ENCODE data around the gene CD46.

DNA sequence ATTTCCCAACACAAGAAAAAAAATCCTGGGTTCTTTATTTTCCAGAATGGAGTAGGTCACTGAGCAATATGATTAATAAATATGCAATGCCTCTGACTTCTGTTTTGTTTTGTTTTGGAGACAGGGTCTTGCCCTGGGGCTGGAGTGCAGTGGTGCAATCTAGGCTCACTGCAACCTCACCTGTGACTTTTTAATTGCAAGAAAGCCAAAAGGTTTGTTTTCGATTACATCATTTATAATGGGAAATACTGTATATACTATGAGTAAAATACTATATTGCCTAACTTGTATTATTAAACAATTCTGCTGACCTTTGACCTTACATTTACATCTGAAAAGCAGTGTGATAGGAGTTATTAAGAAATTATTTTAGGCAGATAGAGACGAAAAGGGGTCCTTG lies 11.6 kb upstream of the CD46 start:
- TF ChIP-seq, protein P1, sequence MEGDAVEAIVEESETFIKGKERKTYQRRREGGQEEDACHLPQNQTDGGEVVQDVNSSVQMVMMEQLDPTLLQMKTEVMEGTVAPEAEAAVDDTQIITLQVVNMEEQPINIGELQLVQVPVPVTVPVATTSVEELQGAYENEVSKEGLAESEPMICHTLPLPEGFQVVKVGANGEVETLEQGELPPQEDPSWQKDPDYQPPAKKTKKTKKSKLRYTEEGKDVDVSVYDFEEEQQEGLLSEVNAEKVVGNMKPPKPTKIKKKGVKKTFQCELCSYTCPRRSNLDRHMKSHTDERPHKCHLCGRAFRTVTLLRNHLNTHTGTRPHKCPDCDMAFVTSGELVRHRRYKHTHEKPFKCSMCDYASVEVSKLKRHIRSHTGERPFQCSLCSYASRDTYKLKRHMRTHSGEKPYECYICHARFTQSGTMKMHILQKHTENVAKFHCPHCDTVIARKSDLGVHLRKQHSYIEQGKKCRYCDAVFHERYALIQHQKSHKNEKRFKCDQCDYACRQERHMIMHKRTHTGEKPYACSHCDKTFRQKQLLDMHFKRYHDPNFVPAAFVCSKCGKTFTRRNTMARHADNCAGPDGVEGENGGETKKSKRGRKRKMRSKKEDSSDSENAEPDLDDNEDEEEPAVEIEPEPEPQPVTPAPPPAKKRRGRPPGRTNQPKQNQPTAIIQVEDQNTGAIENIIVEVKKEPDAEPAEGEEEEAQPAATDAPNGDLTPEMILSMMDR (conservative IDR thresholded peaks at IDR 0.05), result no peak
- no peak for TF ChIP-seq ZFX (IDR thresholded peaks at IDR 0.05)
